Uterus (tissue), 4 donors: ENCODE results near the gene MTX3. TPM values are rescaled to one million over a fixed set of nuclear protein-coding genes. Genes with fewer than 3 reads are reported as not detected.

Source experiments
- DNase-seq, 2 donors: peaks; one replicate each; pipeline ENCODE4 v3.0.0-alpha.2; 2019 to 2020
- H3K27ac ChIP-seq, 2 donors: fragments of 200-600 bp; sonication (generic); 1 replicate in 1 of 2; 2 replicates in 1 of 2; pipeline ENCODE4 v1.5.1; 2016 to 2018
- H3K27me3 ChIP-seq, 2 donors: fragments of 200-600 bp; sonication (generic); one replicate each; pipeline ENCODE4 v1.5.1; 2018 to 2019; ENCODE audit warnings: control low read depth in 1 of 2
- H3K36me3 ChIP-seq, 2 donors: fragments of 200-600 bp; sonication (generic); one replicate each; pipeline ENCODE4 v1.5.1; 2019; ENCODE audit warnings: control low read depth in 1 of 2
- H3K4me1 ChIP-seq, 2 donors: fragments of 200-600 bp; sonication (generic); one replicate each; pipeline ENCODE4 v1.5.1; 2018 to 2019; ENCODE audit warnings: control low read depth in 1 of 2
- H3K4me3 ChIP-seq, 2 donors: fragments of 200-600 bp; sonication (generic); 1 replicate in 1 of 2; 2 replicates in 1 of 2; pipeline ENCODE4 v1.5.1; 2018 to 2019; ENCODE audit warnings: mild to moderate bottlenecking in 1 of 2
- H3K9me3 ChIP-seq, 2 donors: fragments of 200-600 bp; sonication (generic); one replicate each; pipeline ENCODE4 v1.5.1; 2019; ENCODE audit warnings: control low read depth in 1 of 2
- CTCF ChIP-seq, 4 experiments: fragments of 200-600 bp in 2 of 4; fragments of 450-650 bp in 2 of 4; sonication (generic) in 2 of 4; IDR thresholded peaks; one replicate each; pipeline ENCODE4 v1.5.1; 2016 to 2019; ENCODE audit warnings: antibody characterized with exemption in 4 of 4, mild to moderate bottlenecking in 2 of 4, moderate library complexity in 1 of 4
- POLR2A ChIP-seq, 2 donors: fragments of 450-650 bp; IDR thresholded peaks; one replicate each; pipeline ENCODE4 v1.6.1; 2016; ENCODE audit warnings: antibody characterized with exemption in 2 of 2, mild to moderate bottlenecking in 1 of 2, moderate library complexity in 1 of 2
- intact Hi-C: fragments of 100-400 bp; cut with DNase I; formaldehyde crosslinking; loops from one replicate; pipeline ENCODE4 v1.15.1; 2023; ENCODE audit warnings: low total_unique reads
- total RNA-seq, 4 donors: library from RNA; depleted of rRNA in 3 of 4; stranded (reverse); fragments of >200 nt in 3 of 4; gene quantifications; one replicate each; pipeline versions ENCODE4 v1.1.0 to v1.2.4, GENCODE V29; 2014 to 2023
- donor health status: DM: yes; HTN: yes; CAD: no.

Gene MTX3
- total RNA-seq, 4 donors from 2014 or later = 6.4 to 52.3 (median 15.8) TPM

GRCh38 chr5:79947567-79947966 is 43.5 kb downstream of the MTX3 start:
- DNase-seq = no peak
- Histone ChIP-seq H3K36me3 (no peaks in the 10 kb centered on the region), H3K9me3 (no peaks in the 10 kb centered on the region), H3K27ac (no peak overlapping the region), H3K4me1 (no peaks in the 10 kb centered on the region), H3K27me3 (no peaks in the 10 kb centered on the region), H3K4me3 (no peak overlapping the region)
- TF ChIP-seq CTCF (IDR thresholded peaks at IDR 0.05) = no peak
- TF ChIP-seq POLR2A (IDR thresholded peaks at IDR 0.05) = no peak
- intact Hi-C loops = no loop called here

- no peak overlapping the region for H3K27ac ChIP-seq
- peaks cover 0 to 5% of the 10 kb centered on the region in 2 donors for H3K4me1 ChIP-seq
- no peak for DNase-seq
- intact Hi-C loops = no loop called here
- H3K27me3 ChIP-seq = no peaks in the 10 kb centered on the region
- H3K36me3 ChIP-seq = no peaks in the 10 kb centered on the region
- no peak overlapping the region for H3K4me3 ChIP-seq
- no peaks in the 10 kb centered on the region for H3K9me3 ChIP-seq
- no peak for TF ChIP-seq POLR2A (IDR thresholded peaks at IDR 0.05)
- TF ChIP-seq CTCF (IDR thresholded peaks at IDR 0.05) = no peak
Measured at GRCh38 chr5:79938468-79938867, 52.6 kb downstream of the MTX3 start.

- H3K27me3 ChIP-seq = no peaks in the 10 kb centered on the region
Measured at GRCh38 chr5:79936646-79937216, 54.3 kb downstream of the MTX3 start.

GRCh38 chr5:79936002-79936645 is 54.9 kb downstream of the MTX3 start:
- DNase-seq = peak; percentile 46 to 59
- Histone ChIP-seq H3K4me3 (no peak overlapping the region), H3K27ac (peak overlapping the region; percentile 71 to 82), H3K27me3 (no peaks in the 10 kb centered on the region), H3K36me3 (no peaks in the 10 kb centered on the region), H3K4me1 (peaks cover 0 to 5% of the 10 kb centered on the region in 2 donors), H3K9me3 (no peaks in the 10 kb centered on the region)
- TF ChIP-seq POLR2A (IDR thresholded peaks at IDR 0.05) (no peak), CTCF (IDR thresholded peaks at IDR 0.05) (no peak)
- intact Hi-C loops = no loop called here

More at GRCh38 chr5:79936646-79937216, 54.3 kb downstream of the MTX3 start:
- peak overlapping the region in 1 of 2 donors; percentile 82 for H3K27ac ChIP-seq
- intact Hi-C loops = no loop called here
- DNase-seq = no peak
- no peaks in the 10 kb centered on the region for H3K9me3 ChIP-seq
- H3K4me3 ChIP-seq = no peak overlapping the region
- TF ChIP-seq CTCF (IDR thresholded peaks at IDR 0.05) (no peak), POLR2A (IDR thresholded peaks at IDR 0.05) (no peak)
- peaks cover 0 to 5% of the 10 kb centered on the region in 2 donors for H3K4me1 ChIP-seq
- H3K36me3 ChIP-seq = no peaks in the 10 kb centered on the region

- no peak for DNase-seq
- Histone ChIP-seq H3K4me3 (no peak overlapping the region), H3K27me3 (no peaks in the 10 kb centered on the region), H3K4me1 (peaks cover 0 to 5% of the 10 kb centered on the region in 2 donors), H3K36me3 (no peaks in the 10 kb centered on the region), H3K9me3 (no peaks in the 10 kb centered on the region), H3K27ac (peak overlapping the region in 1 of 2 donors; percentile 71)
- TF ChIP-seq POLR2A (IDR thresholded peaks at IDR 0.05) (no peak), CTCF (IDR thresholded peaks at IDR 0.05) (no peak)
- intact Hi-C loops = no loop called here
Measured at GRCh38 chr5:79934681-79935080, 56.4 kb downstream of the MTX3 start.
